GM19324 (cell line): ENCODE data around the gene RPS19.
"Not testable (repeated sequence)": the region's sequence is repeated elsewhere in the genome, so short reads cannot be mapped to it uniquely, and the experiment has no call there.

Experiments used
- ATAC-seq: cut with Tn5 transposase; IDR thresholded peaks from one replicate; pipeline ENCODE4 v1.9.1; 2021; ENCODE audit warnings: mild to moderate bottlenecking, moderate library complexity; ENCODE audit not compliant: unreplicated experiment, low FRiP score

The RPS19 gene

DNA sequence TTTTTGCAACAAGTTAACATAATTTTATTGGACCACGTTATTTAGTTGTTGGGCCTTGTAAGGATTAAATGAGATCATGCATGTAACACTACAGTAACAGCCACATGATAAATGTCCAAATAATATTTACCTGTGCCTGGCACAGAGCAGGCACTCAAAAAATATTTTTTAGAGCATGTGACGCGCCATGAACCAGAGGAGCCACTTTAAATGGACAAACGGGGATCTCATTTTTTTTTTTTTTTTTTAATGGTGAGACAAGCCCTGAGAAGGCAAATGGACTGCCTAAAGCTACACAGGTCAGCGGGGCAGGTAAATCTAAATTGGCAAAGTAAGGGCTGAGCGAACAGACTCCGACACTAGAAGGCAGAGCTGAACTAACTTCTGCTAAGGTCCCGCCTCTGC lies 840 bp upstream of the RPS19 start:
- no peak for ATAC-seq

DNA sequence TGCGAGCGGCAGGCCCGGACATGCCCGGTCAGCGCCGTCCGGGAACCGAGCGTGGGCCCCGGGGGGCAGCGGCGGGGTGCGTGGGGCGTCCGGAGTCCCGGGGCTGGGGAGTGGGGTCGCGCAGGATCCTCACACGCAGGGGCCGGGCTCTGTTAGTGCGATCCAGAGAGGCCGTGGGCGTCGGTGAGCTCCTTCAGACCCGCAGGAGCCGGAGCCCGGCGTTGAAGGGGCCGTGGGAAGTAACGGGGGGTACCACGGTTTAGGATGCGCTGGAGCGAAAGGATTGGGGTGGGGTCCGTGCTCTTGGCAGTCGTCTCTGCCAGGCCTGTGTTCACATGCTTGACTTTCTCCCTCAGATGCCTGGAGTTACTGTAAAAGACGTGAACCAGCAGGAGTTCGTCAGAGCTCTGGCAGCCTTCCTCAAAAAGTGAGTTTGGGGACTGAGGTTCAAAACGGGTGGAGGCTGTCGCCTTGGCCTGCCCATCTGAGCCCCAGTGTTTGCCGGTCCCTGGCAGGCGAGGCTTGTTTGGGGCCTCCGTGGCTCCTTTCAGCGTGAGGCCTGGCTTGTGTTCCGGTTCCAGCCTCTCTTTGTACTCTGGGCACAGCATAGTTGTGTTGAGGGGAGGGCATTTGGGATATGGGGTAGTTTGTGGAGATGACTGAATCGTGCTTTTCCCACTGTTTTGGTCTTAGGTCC lies 512 bp downstream of the RPS19 start:
- no peak for ATAC-seq

- ATAC-seq, result no peak
These were observed 1.2 kb downstream of the RPS19 start for GRCh38 chr19:41861116-41861768.

GRCh38 chr19:41861846-41862245 lies 1.8 kb downstream of the RPS19 start:
- no peak for ATAC-seq

DNA sequence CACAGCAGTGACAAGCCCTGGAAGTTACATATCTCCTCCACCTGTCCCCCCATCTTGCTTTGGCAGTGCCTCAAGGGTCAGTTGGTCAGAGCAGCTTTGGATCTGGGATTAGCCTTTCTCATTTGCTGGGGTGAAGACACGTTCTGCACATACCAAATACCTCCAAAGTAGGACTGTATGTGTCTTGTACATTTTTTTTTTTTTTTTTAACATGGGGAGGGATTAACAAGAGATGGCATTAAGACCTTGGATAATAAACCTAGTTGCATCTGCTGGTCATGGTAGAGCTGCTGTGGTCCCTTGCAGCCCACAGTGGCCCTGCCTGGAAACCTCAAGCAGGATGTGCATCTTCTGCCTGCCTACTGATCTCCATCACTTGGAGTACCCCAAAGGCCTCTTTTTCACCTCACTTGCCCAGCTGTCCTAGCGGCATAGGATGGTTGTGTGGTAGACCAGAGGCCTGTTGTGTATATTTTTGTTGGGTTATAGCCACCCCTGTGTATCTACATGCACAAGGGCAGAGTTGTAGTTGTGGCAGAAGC lies 2.5 kb downstream of the RPS19 start:
- ATAC-seq, result no peak

GRCh38 chr19:41863209-41863931 lies 3.3 kb downstream of the RPS19 start:
- no peak for ATAC-seq

DNA sequence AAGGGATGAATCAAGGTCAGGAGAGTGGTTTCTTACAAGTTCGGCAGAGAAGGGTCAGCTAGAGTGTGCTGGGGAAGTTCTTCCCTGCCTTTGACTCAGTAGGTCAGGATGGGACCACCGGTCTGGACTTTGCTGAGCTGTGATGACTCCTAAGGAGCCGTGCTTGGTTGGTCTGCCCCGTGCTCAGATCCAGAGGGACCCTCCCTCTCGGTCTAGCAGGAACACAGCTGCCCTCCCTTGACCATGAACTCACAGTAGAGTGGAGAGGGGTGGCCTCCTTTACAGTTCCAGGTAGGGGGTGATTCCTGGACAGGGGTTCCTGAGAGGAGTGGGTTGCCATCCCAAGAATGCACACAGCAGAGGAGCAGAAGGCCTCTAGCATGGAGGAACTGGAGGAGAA lies 4.3 kb downstream of the RPS19 start:
- no peak for ATAC-seq

- no peak for ATAC-seq
These were observed 6.2 kb downstream of the RPS19 start for GRCh38 chr19:41866284-41866683.

DNA sequence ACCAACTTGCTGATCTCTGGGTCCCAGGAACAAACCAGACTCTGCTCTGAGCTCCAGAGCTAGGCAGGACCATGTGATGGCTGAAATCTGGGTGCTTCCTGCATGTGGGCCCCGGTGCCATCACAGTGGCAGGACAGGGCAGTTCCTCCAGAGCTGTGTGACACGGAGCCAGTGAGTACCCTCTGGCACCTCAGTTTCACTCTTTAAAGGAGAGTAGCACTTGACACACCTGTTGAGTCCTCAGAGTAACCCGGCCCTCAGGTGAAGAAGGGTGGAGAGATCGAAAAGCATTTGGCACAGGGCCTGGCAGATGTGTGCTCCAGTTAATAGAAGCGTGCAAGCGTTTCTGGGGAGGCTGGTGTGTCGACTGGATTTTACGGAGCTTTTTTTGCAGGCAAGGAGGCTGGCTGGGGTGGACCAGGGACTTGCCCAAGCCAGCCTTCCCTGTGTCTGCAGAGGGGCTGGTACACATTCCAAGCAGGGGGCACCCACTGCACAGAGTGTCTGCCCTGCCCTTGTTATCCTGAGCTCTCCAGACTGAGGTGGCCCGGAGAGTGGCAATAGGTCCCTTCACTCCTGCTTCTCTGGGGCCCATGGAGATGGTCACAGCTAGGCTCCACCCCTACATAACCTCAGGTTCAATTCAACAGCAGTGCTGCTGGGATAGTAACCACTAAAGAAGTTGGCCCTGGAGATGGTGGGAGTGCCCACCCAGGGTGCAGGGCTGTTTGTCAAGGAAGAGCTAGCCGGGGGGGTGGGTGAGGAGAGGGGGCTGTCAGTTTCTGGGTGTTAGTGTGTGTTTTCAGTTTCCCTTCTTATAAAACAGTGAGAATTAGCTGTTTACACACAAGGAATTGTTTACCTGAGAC lies 8.3 kb downstream of the RPS19 start:
- ATAC-seq, result no peak

DNA sequence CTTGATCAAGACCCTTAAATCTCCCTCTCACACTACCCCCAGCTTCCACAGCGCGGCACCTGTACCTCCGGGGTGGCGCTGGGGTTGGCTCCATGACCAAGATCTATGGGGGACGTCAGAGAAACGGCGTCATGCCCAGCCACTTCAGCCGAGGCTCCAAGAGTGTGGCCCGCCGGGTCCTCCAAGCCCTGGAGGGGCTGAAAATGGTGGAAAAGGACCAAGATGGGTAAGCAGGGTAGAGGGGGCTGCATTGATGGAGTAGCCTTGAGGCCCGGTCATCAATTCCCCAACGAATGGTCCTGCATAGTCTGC lies 8.9 kb downstream of the RPS19 start:
- ATAC-seq, result no peak

DNA sequence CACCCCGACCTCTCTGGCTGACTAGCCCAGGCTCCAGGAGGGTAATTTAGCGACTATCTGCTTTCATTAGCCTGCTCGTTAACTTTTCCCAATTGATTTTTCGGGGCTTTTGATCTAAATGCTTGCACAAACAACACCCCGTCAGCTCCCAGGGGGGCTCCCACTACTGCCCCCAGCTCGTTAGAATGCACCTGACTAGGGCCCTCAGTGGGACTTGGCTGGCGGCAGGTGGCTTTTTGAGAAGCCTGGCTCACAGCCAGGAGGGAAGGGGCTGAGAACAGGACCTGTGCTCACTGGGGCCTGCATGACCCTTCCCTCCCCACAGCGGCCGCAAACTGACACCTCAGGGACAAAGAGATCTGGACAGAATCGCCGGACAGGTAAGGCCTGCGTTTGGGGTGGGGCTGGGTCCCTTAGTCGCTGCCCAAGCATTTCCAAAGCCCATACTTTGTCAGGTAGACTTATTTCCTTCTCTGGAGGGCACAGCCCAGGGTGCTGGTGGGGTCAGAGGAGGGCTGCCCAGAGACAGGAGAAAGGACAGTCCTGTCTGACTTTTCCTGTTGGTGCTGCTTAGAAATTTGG lies 9.4 kb downstream of the RPS19 start:
- ATAC-seq, result no peak

DNA sequence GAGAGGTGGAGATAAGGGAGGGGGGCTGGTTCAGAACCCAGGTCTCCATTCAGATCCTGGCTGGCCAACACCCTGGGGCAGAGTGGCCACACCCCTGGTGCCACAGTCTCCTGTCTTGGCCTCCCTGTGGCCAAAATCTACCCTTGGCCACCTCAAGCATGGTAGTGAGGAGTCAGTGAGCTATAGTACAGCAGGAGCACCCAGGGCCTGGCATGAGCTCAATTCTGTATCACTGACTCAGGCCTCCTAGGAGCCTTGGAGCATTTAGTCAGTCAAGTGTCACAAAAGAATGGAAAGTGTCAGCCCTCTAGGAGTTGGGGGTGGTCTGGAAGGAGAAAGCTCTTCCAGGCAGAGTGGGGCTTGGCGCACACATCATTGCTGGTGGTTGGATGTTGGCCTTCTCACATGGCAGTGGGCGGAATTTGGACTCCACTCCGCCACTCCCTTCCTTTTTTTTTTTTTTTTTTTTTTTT lies 10.4 kb downstream of the RPS19 start:
- ATAC-seq, result no peak

DNA sequence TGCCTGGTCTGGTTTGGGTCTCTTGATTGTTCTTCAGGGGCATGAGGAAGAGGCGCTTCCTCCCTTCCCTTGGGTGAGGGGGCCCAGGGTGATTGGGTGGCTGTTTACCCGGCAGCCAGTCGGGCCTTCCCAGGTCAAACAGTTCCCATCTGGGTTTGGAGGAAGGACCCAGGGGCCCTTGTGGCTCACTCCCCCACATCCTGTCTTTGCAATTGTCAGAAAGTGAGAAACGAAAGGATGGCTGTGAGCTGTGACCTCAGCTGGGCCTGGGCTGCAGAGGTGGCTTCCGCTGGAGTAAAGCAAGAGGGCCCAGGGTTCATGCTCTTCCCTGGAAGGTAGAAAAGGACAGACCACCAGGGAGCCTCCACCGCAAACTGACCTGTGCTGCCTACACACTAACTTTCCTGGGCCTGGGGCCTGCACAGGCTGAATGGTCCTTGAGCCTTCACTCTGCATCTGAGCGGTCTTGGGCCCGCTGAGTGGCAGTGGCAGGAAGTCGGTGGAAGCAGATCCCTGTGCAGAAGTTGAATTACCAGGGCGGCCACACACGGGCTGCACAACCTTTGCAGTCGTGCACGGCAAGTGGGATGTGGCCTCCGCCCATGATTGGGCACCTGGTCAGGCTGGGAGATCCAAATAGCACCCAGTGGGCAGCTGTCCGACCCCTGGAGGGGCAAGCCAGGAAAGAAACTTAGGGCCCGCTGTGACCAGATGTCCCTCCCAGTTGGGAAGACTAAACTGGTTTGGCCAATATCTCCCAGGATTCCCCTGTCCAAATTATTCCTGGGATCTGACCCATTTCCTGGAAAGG lies 11.7 kb downstream of the RPS19 start:
- ATAC-seq, result peak; percentile 41

DNA sequence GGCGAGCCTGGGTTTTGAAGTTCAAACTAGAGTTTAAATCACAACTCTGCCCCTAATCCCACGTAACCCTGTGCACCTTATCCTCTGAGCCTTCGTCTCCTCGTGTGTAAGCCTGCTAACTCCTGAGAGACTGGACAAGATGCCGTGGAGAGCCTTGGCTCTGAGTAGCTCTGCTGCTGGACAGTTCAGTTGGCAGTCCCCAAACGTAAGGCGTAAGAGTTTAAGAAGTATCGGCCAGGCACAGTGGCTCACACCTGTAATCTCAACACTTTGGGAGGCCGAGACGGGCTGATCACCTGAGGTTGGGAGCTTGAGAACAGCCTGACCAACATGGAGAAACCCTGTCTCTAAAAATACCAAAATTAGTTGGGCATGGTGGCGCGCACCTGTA lies 12.3 kb downstream of the RPS19 start:
- no peak for ATAC-seq

- ATAC-seq, result no peak
These were observed 13.0 kb downstream of the RPS19 start for GRCh38 chr19:41872775-41873647.

- not testable (repeated sequence) for ATAC-seq
These were observed 15.9 kb downstream of the RPS19 start for GRCh38 chr19:41875973-41876372.

DNA sequence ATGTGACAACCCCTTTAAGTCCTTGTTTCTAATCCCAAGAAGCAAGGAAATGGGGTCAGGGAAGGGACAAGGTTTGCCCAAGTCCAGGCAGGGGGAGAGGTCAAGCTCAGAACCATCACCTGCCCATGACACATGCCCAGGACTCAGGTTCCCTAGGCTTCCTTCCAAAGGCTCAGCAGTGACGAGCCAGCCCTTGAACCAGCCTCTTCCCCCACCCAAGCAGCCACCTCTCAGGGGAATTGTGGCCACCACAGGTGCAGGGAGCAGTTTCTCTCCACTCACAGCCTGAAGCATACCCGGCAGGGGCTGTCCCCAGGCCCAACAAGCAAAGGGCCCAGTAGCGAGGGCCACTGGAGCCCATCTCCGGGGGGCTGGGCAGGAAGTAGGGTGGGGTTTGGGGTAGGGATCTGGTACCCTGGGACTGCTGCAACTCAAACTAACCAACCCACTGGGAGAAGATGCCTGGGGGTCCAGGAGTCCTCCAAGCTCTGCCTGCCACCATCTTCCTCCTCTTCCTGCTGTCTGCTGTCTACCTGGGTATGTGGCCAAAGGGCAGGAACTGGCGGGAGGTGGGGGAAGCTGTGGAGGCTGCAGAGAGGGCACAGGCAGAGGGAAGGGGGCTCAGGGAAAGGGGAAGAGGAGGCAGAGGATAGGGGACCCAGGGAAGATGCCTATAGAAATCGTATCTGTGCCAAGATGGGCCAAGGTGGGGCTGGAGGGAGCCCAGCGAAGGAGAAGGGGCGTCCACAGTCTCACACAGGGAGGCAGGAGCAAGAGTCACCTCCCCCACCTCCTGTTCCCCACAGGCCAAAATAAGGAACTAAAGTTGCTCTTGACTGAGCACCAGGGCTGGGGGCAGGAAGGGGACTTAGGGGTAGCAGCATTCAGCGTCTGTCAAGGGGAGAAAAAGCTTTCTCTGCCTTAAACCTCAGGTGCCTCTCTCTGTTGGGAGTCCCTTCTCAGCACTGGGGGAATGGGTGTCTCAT lies 17.1 kb downstream of the RPS19 start, which contains the start of gene CD79A:
CD79A (plus strand) TSS at position 433 of the 986 bp plus-strand sequence; CDS start at position 459, 26 bp downstream.
- peak; percentile 65 for ATAC-seq
